B cell (primary cell): ENCODE results near the gene ASB15. TPM values are rescaled to one million over a fixed set of nuclear protein-coding genes. Genes with fewer than 3 reads are reported as not detected.
"Not testable (repeated sequence)": the region's sequence is repeated elsewhere in the genome, so short reads cannot be mapped to it uniquely, and the experiment has no call there.

ENCODE experiments used
- ATAC-seq: fragments of 200-7000 bp; cut with Tn5 transposase; one replicate; pipeline ENCODE4 v1.10.0; 2021; ENCODE audit warnings: low read depth, mild to moderate bottlenecking, moderate number of reproducible peaks, moderate library complexity
- CTCF ChIA-PET: fragments of 350-600 bp; sonication (Branson Sonifier 250); formaldehyde crosslinking; loops from one replicate; lab custom pipeline; 2021; ENCODE audit warnings: antibody characterized with exemption, inconsistent platforms; lab: Charles Lee
- POLR2A ChIA-PET: fragments of 350-600 bp; sonication (Branson Sonifier 250); formaldehyde crosslinking; loops from one replicate; lab custom pipeline; 2021; ENCODE audit warnings: antibody characterized with exemption; lab: Charles Lee
- DNase-seq: peaks from one replicate; pipeline ENCODE4 v3.0.0; 2013
- H2AFZ ChIP-seq: 2 replicates; pipeline ENCODE4 v1.6.1; 2012; ENCODE audit warnings: mild to moderate bottlenecking, low read depth, low read length; ENCODE audit not compliant: insufficient read depth, poor library complexity, severe bottlenecking
- H3K27ac ChIP-seq, 2 donors: 1 replicate in 1 of 2; 2 replicates in 1 of 2; pipeline ENCODE4 v1.5.1; 2012 to 2013; ENCODE audit warnings: low read length in 2 of 2, mild to moderate bottlenecking in 2 of 2, moderate library complexity in 1 of 2
- H3K27me3 ChIP-seq, 4 experiments: fragments of 200-600 bp in 1 of 4; sonication (generic) in 1 of 4; replicated peaks in 1 of 4; 1 replicate in 2 of 4; 2 replicates in 2 of 4; pipeline versions ENCODE4 v1.6.1 to v1.7.0; 2013 to 2016; ENCODE audit warnings: low read length in 3 of 4, mild to moderate bottlenecking in 2 of 4, mixed read lengths in 1 of 4, moderate library complexity in 1 of 4; ENCODE audit not compliant: insufficient read depth in 4 of 4, control insufficient read depth in 3 of 4; ENCODE audit errors: control extremely low read depth in 1 of 4
- H3K36me3 ChIP-seq, 2 experiments: replicated peaks in 1 of 2; 1 replicate in 1 of 2; 2 replicates in 1 of 2; pipeline versions ENCODE4 v1.6.1 to v1.7.1; 2013; ENCODE audit warnings: low read length in 1 of 2; ENCODE audit not compliant: insufficient read depth in 2 of 2, control insufficient read depth in 1 of 2; ENCODE audit errors: control extremely low read depth in 1 of 2, extremely low read depth in 1 of 2
- H3K4me1 ChIP-seq, 2 donors: fragments of 200-600 bp in 1 of 2; sonication (generic) in 1 of 2; 1 replicate in 1 of 2; 2 replicates in 1 of 2; pipeline versions ENCODE4 v1.5.1 to v1.6.1; 2013 to 2017; ENCODE audit warnings: low read length in 2 of 2; ENCODE audit not compliant: control insufficient read depth in 2 of 2, insufficient read depth in 2 of 2
- H3K4me2 ChIP-seq: replicated peaks from 2 replicates; pipeline ENCODE3; 2012; ENCODE audit warnings: mild to moderate bottlenecking, low read depth, low read length; ENCODE audit not compliant: poor library complexity, severe bottlenecking
- H3K4me3 ChIP-seq, 5 experiments: fragments of 200-600 bp in 1 of 5; sonication (generic) in 1 of 5; 1 replicate in 3 of 5; 2 replicates in 2 of 5; pipeline versions ENCODE4 v1.5.1 to v1.7.0; 2011 to 2016; ENCODE audit warnings: low read length in 4 of 5, mild to moderate bottlenecking in 4 of 5, low read depth in 2 of 5, control low read depth in 1 of 5, moderate library complexity in 1 of 5; ENCODE audit not compliant: insufficient read depth in 1 of 5; ENCODE audit errors: control extremely low read depth in 1 of 5, extremely low read depth in 1 of 5
- H3K79me2 ChIP-seq: fragments of 200-600 bp; sonication (generic); one replicate; pipeline ENCODE4 v1.6.0; 2016; ENCODE audit warnings: low read length; ENCODE audit not compliant: control insufficient read depth, insufficient read depth
- H3K9ac ChIP-seq: fragments of 200-600 bp; sonication (generic); 2 replicates; pipeline ENCODE4 v1.6.1; 2017; ENCODE audit warnings: mild to moderate bottlenecking, low read length, moderate library complexity
- H3K9me3 ChIP-seq, 3 donors: one replicate each; pipeline versions ENCODE4 v1.6.1 to v1.7.1; 2013; ENCODE audit warnings: low read length in 2 of 3; ENCODE audit not compliant: control insufficient read depth in 2 of 3, insufficient read depth in 1 of 3; ENCODE audit errors: control extremely low read depth in 1 of 3
- H4K20me1 ChIP-seq: 2 replicates; pipeline ENCODE4 v1.6.0; 2012; ENCODE audit warnings: mild to moderate bottlenecking, low read length; ENCODE audit not compliant: insufficient read depth, control insufficient read depth, poor library complexity, severe bottlenecking
- H3K27ac Mint-ChIP-seq: one replicate; pipeline ENCODE4 v1.8.0; 2021; ENCODE audit warnings: mixed read lengths
- H3K27me3 Mint-ChIP-seq: one replicate; pipeline ENCODE4 v1.8.0; 2021; ENCODE audit warnings: mixed read lengths
- H3K4me1 Mint-ChIP-seq: one replicate; pipeline ENCODE4 v1.8.0; 2021; ENCODE audit warnings: mixed read lengths
- H3K4me3 Mint-ChIP-seq: one replicate; pipeline ENCODE4 v1.8.0; 2021; ENCODE audit warnings: mixed read lengths
- H3K9me3 Mint-ChIP-seq: one replicate; pipeline ENCODE4 v1.8.0; 2022; ENCODE audit warnings: mixed read lengths; ENCODE audit not compliant: insufficient read depth
- EZH2 ChIP-seq: IDR thresholded peaks from 2 replicates; pipeline ENCODE4 v1.6.1; 2012; ENCODE audit warnings: borderline replicate concordance, low read depth, mild to moderate bottlenecking, moderate library complexity, low read length; ENCODE audit not compliant: insufficient read depth, poor library complexity, severe bottlenecking
- WGBS: methylation state at CpG from one replicate; pipeline ENCODE4 v1.1.5; 2013; ENCODE audit warnings: missing lambda C conversion rate; ENCODE audit not compliant: insufficient coverage; 5-methylcytosine and 5-hydroxymethylcytosine counted together
- intact Hi-C: fragments of 100-400 bp; cut with micrococcal nuclease; formaldehyde crosslinking; loops from one replicate; pipeline ENCODE4 v1.10.0; 2022
- polyA minus RNA-seq: library from RNA; depleted of rRNA, polyadenylated mRNA; stranded (reverse); fragments of >200 nt; gene quantifications from 2 replicates; pipeline ENCODE4 v1.2.3, GENCODE V29; 2012
- polyA plus RNA-seq: library from polyadenylated mRNA; depleted of rRNA; stranded (reverse); fragments of >200 nt; gene quantifications from 2 replicates; pipeline ENCODE4 v1.2.3, GENCODE V29; 2012
- total RNA-seq, 2 donors: library from RNA; stranded (reverse); fragments of 120-200 nt in 1 of 2; gene quantifications; 1 replicate in 1 of 2; 2 replicates in 1 of 2; pipeline versions ENCODE4 v1.2.3 to v1.2.4, GENCODE V29; 2013 to 2022
- TF ChIP-seq, protein P1 (sequence below): fragments of 200-600 bp; IDR thresholded peaks from one replicate; pipeline ENCODE4 v1.8.0; 2022; ENCODE audit warnings: antibody characterized with exemption, mild to moderate bottlenecking

The ASB15 gene
- not detected in 2 replicates for total RNA-seq
- total RNA-seq (2013): 0.16 TPM
- not detected in 2 replicates for polyA plus RNA-seq
- not detected in 2 replicates for polyA minus RNA-seq

DNA sequence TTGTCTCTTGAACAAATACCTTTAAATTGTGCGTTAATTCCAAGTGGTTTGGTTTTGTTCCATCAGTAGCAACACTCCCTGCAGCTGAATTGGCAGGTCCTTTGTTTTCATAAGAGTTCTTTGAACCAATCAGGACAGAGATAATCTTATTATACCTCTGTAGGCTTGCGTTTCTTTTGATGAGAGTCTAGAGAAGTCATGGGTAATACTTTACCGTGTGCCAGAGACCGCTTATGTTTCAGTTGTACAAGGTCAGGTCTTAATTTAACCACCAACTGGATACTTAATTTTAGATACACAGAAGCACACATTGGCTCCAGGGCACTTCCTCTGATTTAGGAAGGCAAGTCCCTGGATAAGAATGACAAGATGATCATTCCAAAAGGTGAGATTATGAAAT is at the start of gene ASB15:
TSS of gene ASB15 (plus strand) at position 292 of the 400 bp plus-strand sequence. CDS start 12,682 bp downstream, outside the sequence.
- H2AFZ ChIP-seq: no peak within 1 kb of the TSS
- H3K27ac ChIP-seq: no peak within 1 kb of the TSS
- no peak within 1 kb of the TSS for H3K9ac ChIP-seq
- H3K4me3 ChIP-seq: no peak within 1 kb of the TSS
- no peaks in the 10 kb centered on the region for H3K4me1 ChIP-seq
- intact Hi-C loops: no loop called here
- H3K9me3 ChIP-seq: no peaks in the 10 kb centered on the region
- ATAC-seq (no peak), DNase-seq (no peak)
- Mint-ChIP-seq H3K27ac (no peak within 1 kb of the TSS), H3K9me3 (no peaks in the 10 kb centered on the region), H3K27me3 (peaks cover 30% of the 10 kb centered on the region), H3K4me3 (no peak within 1 kb of the TSS), H3K4me1 (no peaks in the 10 kb centered on the region)
- no peaks in the 10 kb centered on the region for H3K79me2 ChIP-seq
- peaks cover 0 to 3% (median 0%) of the 10 kb centered on the region in 4 experiments for H3K27me3 ChIP-seq
- TF ChIP-seq EZH2: no peak
- TF ChIP-seq, protein P1, sequence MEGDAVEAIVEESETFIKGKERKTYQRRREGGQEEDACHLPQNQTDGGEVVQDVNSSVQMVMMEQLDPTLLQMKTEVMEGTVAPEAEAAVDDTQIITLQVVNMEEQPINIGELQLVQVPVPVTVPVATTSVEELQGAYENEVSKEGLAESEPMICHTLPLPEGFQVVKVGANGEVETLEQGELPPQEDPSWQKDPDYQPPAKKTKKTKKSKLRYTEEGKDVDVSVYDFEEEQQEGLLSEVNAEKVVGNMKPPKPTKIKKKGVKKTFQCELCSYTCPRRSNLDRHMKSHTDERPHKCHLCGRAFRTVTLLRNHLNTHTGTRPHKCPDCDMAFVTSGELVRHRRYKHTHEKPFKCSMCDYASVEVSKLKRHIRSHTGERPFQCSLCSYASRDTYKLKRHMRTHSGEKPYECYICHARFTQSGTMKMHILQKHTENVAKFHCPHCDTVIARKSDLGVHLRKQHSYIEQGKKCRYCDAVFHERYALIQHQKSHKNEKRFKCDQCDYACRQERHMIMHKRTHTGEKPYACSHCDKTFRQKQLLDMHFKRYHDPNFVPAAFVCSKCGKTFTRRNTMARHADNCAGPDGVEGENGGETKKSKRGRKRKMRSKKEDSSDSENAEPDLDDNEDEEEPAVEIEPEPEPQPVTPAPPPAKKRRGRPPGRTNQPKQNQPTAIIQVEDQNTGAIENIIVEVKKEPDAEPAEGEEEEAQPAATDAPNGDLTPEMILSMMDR: no peak
- ChIA-PET CTCF (no interaction called here), POLR2A (no interaction called here)
- whole genome bisulfite sequencing: no CpG with 5 or more reads among the region's 4 CpGs
- no peaks in the 10 kb centered on the region for H4K20me1 ChIP-seq
- no peak within 1 kb of the TSS for H3K4me2 ChIP-seq
- H3K36me3 ChIP-seq: no peaks in the 10 kb centered on the region

DNA sequence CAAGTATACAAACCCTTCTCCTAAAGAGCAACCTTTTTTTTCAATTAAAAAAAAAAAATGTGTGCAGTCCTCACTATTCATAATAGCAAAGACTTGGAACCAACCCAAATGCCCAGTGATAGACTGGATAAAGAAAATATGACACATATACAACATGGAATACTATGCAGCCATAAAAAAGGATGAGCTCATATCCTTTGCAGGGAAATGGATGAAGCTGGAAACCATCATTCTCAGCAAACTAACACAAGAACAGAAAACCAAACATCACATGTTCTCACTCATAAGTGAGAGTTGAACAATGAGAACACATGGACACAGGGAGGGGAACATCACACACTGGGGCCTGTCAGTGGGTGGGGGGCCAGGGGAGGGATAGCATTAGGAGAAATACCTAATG is 49.5 kb upstream of the ASB15 start:
- peaks cover 9 to 12% of the 10 kb centered on the region in 2 donors for H3K4me1 ChIP-seq
- H3K27me3 ChIP-seq, H3K27ac ChIP-seq, H3K9me3 ChIP-seq, H3K4me3 ChIP-seq, POLR2A ChIA-PET, H3K9me3 Mint-ChIP-seq, H3K4me3 Mint-ChIP-seq, H3K4me2 ChIP-seq, DNase-seq, CTCF ChIA-PET, H4K20me1 ChIP-seq, H2AFZ ChIP-seq, ATAC-seq, H3K9ac ChIP-seq, H3K27me3 Mint-ChIP-seq, H3K27ac Mint-ChIP-seq: not testable (repeated sequence)
- intact Hi-C loops: loop anchor here (10.0 kb wide), 1 partner anchor 1407 kb away; the partner anchor contains the start of gene AASS
- H3K4me1 Mint-ChIP-seq: peaks cover 21% of the 10 kb centered on the region
- peaks cover 42% of the 10 kb centered on the region for H3K79me2 ChIP-seq
- H3K36me3 ChIP-seq: peaks cover 11 to 47% of the 10 kb centered on the region in 2 experiments
